HG03175 (cell line): ENCODE measurements around the gene TULP4.
"Not testable (repeated sequence)": the region's sequence is repeated elsewhere in the genome, so short reads cannot be mapped to it uniquely, and the experiment has no call there.

ENCODE experiments used
- ATAC-seq: cut with Tn5 transposase; IDR thresholded peaks from one replicate; pipeline ENCODE4 v1.9.1; 2021; ENCODE audit warnings: mild to moderate bottlenecking, moderate library complexity; ENCODE audit not compliant: unreplicated experiment

The TULP4 gene

DNA sequence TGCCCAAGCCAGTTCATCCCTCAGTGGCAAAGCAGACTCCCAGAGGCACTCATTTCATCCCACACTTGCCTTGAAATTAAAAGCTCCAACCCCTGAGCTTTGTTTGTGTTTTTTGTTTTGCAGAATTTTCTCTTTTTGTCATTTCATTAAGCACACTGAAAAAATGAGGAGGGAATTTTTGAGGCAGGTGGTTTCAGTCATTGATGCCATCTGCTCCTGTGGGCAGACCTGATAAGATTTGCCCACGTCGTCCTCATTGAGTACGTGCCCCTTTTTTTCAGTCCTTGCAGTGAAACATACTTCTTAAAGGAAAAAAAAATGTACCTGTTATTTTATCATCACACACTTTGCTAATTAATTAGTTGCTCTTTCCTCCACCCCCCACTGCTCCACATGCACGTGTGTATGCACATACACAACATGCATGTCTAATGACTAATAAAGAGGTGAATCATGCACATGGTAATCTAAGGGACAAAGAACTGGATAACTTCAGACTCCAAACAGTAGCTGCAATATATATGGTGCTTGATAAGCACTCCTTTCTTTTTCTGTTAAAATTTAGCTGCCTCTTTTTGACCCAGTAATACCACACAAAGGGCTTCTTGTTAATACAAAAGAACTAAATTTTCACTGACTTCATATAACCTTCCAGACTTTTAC is 145.5 kb downstream of the TULP4 start:
- no peak for ATAC-seq

DNA sequence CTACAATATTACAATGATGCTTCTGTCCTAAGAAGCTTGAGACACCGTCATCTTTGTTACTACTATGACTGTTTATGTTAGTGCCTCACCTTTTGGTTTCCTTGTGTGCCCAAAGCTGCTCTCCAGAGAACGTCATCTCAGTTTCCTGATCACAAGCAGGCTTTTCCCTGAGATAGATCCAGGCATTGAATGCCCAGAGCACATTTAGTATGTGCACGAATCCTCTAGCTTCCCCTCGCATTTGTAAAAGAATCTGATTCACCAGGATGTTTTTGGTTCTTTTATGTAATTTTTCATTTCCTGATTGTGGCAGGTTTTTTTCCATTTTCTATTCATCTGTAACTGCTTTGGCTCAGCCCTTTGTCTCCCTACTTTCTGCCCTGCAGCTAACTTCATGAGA is 147.5 kb downstream of the TULP4 start:
- ATAC-seq, result no peak

DNA sequence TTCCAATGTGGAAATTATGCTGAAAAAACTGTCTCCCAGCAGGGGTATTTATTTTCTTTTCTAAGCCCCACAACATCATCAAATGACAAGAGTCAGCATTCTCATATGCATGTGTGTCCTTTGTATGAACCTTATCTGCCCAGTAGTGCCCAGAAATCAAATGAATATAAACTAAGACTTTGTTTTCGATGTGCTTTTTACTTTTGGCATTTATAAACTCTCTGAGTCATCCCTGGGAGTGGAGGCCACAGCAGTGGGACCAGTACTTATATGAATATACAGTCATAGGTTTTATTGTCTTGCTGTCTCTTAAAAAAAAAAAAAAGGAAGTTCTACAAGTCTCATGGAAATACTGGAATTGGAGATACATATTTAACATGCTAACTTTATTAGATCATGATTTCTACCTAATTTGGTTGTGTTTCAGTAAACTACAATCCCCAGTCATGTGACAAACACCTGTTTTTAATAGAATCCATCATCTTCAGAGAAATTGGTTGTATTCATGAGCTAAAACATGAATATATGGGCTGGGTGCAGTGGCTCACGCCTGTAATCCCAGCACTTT is 148.4 kb downstream of the TULP4 start:
- ATAC-seq, result no peak

DNA sequence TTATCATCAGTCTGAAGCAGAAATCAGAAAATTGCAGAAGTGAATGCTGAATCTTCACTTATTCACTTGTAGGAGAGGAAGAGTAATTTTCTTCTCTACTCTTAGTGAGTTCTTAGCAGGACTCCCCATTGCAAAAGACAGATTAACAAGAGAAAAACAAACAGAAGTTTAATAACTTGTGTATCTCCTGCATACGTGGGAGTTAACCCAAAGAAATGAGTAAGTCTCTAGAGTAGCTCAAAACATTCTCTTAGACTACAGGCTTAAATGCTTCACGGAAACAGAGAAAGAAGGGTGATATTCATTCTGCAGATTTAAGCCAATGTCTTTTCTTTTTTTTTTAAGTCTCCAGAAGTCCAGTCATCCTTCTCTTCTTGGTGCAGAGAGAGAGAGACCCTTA is 149.7 kb downstream of the TULP4 start:
- ATAC-seq, result no peak

DNA sequence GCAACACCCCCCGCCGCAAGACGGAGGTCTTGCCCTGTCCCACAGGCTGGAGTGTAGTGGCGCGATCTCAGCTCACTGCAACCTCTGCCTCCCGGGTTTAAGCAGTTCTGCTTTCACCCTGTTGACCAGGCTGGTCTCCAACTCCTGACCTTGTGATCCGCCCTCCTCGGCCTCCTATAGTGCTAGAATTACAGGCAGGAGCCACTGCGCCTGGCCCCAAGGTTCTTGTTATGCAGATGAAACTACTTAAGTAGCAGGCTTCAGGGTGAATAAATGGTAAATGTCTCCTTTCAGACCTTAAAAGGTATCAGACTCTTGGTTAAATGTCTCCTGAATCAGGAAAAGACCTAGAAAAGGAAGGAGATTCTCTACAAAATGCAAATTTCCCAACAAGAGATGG is 152.2 kb downstream of the TULP4 start:
- no peak for ATAC-seq

DNA sequence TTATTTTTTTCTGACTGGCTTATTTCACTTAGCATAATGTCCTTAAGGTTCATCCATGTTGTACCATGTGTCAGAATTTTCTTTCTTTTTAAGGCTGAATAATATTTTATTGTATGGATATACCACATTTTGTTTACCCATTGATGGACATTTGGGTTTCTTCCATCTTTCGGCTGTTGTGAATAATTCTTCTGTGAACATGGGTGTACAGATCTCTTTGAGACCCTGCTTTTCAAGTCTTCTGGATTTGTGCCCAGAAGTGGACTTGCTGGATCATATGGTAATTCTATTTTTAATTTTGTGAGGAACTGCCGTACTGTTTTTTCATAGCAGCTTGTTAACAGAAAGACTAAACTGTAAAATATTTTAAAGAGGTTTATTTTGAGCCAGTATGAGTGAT is 153.0 kb downstream of the TULP4 start:
- ATAC-seq, result no peak

DNA sequence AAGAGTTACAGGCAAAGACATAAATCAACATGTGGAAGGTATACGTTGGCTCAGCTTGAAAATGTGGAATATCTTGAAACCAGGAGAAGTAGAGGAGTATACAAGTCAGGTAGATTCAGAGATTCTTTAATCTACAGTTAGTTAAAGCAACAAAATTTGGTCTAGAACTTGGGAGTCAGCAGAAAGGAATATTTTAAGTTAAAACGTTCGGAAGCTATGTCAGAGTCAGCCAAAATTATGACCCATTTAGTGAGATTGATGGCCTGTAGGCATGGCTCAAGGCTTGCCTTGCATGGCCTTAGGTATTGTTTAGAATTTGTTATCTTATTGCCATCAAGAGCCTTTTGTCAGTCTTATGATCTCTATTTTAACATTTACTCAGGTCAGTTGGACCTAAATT is 153.5 kb downstream of the TULP4 start:
- ATAC-seq, result no peak

DNA sequence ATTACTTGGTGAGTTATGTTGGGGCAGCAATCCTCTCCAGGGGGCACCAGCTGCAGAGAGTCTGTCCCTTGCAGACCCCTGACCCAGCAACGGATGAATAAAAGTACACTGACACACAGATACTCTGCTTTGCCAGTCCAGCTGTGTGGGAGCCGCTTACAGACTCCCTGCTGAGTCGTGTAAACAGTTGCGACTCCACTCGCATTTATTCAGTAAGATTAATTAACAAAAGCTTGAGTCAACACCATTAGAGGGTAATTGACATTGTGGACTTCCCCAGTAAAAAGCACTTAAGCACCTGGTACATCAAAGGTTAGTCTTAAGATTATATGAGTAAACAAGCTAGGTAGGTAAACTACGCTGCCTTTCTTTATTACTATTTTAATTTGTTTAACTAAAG is 155.7 kb downstream of the TULP4 start:
- ATAC-seq, result no peak

GRCh38 chr6:158468666-158469065 is 156.4 kb downstream of the TULP4 start:
- ATAC-seq, result no peak

DNA sequence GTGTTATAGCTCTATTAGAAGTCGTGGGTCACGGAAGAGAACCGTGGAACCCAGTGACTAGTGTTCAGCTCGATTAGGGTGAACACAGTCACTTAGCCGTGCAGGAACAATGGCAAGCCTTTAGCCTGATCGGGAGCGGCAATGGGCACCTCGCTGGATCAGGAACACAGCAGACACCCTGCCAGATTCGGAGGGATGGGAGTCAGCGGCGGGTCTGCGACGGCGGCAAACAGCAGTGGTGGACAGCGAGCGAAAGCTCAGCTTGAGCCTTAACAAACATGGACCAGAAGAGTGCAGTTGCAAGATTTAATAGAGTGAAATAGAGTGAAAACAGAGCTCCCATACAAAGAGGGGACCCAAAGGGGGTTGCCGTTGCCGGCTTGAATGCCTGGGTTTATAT is 157.8 kb downstream of the TULP4 start:
- not testable (repeated sequence) for ATAC-seq

GRCh38 chr6:158471339-158471738 is 159.1 kb downstream of the TULP4 start:
- no peak for ATAC-seq

GRCh38 chr6:158472447-158472846 is 160.2 kb downstream of the TULP4 start:
- no peak for ATAC-seq

GRCh38 chr6:158474961-158475343 is 162.7 kb downstream of the TULP4 start:
- ATAC-seq, result no peak

DNA sequence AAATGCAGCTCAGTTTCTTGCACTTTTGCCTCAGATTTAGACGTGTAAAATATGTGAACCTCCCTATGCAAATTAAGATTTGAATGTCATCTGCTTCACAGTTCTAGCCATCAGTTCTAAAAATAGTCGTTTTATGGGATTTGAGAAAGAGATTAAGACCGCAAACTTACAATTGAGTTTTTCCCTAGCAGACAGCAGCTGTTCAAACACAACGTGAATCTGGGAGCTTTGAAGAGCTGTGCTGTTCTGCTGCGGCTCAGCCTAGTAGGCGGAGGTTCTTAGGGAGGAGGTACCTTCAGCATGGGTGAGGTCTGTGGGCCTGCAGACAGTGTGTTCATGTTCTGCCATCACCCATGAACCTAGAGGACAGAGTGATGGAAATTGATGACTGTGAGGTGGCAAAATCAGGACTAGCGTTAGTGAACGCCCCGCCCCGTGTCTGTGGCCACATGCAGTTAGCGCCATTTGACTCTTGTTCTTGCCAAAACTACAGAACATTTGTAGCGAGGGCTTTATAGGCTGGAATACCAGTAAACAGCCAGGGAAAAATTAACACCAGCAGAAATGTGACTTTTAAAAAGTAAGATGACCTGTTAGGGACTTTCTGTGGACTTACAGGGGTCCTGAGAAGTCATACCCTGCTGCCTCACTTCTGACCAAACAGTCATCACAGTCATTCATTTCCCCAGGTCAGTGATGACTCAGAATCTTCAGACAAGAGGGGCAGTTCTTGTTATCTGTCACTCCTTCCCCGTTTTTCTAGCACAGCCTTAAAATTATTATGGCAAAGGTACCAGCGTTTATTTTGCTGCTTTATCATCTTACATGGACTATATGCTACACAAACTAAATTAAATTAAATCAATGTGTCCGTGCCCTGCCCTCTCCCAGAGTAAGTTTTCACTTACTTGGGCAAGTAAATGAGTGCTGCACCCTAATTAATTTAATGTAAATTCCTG is 163.4 kb downstream of the TULP4 start:
- peak; percentile 84 for ATAC-seq

- no peak for ATAC-seq
Observed at GRCh38 chr6:158476389-158476788, 164.1 kb downstream of the TULP4 start.

DNA sequence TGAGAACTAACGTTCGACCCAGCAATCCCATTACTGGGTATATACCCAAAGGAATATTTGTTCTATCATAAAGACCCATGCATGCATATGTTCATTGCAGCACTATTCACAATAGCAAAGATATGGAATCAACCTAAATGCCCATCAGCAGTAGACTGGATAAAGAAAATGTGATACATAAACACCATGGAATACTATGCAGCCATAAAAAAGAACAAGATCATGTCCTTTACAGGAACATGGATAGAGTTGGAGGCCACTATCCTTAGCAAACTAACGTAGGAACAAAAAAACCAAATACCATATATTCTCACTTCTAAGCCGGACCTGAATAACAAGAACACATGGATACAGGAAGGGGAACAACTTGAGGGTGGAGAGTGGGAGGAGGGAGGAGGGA is 165.5 kb downstream of the TULP4 start:
- not testable (repeated sequence) for ATAC-seq

DNA sequence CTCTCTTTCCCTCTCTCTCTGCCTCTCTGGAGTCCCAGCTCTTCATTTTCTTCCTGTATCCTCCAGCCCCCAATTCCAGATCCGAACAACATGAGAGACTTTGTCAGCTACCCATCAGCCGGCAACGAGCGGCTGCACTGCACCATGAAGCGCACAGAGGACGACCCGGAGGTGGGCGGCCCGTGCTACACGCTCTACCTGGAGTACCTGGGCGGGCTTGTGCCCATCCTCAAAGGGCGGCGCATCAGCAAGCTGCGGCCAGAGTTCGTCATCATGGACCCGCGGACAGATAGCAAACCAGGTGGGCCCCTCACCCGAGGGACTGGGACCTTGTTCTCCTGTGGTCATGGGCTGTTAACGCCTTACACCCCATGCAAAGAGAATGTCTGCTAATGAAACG is 168.7 kb downstream of the TULP4 start:
- no peak for ATAC-seq

GRCh38 chr6:158481690-158482473 is 169.6 kb downstream of the TULP4 start:
- ATAC-seq, result no peak

DNA sequence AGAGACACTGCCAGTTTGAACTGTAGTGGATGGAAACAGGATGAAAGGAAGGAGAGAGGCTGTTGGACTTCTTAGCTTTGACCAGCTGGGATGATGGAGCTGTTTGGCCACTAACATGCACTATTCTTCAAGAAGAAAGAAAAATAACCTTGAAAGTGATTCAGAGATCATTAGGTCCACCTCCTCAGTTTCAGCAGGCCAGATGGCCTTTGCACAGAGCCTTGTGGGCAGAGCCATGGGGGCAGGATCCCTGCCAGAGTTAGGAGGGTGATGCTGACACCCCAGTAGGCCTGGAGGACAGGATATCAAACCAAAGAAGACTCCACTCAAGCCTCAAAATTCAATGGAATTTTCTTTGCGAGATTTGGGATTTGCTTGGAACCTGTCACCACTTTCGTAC is 173.2 kb downstream of the TULP4 start:
- no peak for ATAC-seq

GRCh38 chr6:158487495-158487894 is 175.2 kb downstream of the TULP4 start:
- ATAC-seq, result no peak

GRCh38 chr6:158488065-158488464 is 175.8 kb downstream of the TULP4 start:
- ATAC-seq, result no peak
